Keratinocyte (primary cell): ENCODE measurements around the gene ZBTB39.
"Not testable (repeated sequence)": the region's sequence is repeated elsewhere in the genome, so short reads cannot be mapped to it uniquely, and the experiment has no call there.

Experiments used
- CTCF ChIP-seq, 3 experiments: IDR thresholded peaks in 1 of 3; conservative IDR thresholded peaks in 1 of 3; optimal IDR thresholded peaks in 1 of 3; 2 replicates in 2 of 3; 3 replicates in 1 of 3; pipeline versions ENCODE3 to v1.5.1; 2011; ENCODE audit warnings: low read length in 3 of 3, mild to moderate bottlenecking in 3 of 3, moderate library complexity in 2 of 3, control low read depth in 1 of 3, inconsistent platforms in 1 of 3; ENCODE audit not compliant: insufficient read depth in 2 of 3; ENCODE audit errors: extremely low read depth in 1 of 3
- EZH2 ChIP-seq: IDR thresholded peaks from one replicate; pipeline ENCODE4 v1.6.1; 2012; ENCODE audit warnings: inconsistent platforms, mild to moderate bottlenecking, low read length, moderate library complexity

GRCh38 chr12:57022324-57022723 lies 16.0 kb upstream of the ZBTB39 start:
- TF ChIP-seq CTCF (optimal IDR thresholded peaks at IDR 0.05 in 1 of 3, IDR thresholded peaks at IDR 0.05 in 1 of 3, conservative IDR thresholded peaks at IDR 0.05 in 1 of 3; ENCODE audit: extremely low read depth in 1 of 3, insufficient read depth in 2 of 3, low read length in 3 of 3); EZH2: not testable (repeated sequence)
